GM12878 (cell line): ENCODE measurements around the gene S100B. TPM values are rescaled to one million over a fixed set of nuclear protein-coding genes. Genes with fewer than 3 reads are reported as not detected.

Experiments
- ATAC-seq: fragments of 200-7000 bp; cut with Tn5 transposase; 3 replicates; pipeline ENCODE4 v1.9.1; 2020; ENCODE audit warnings: mild to moderate bottlenecking, moderate library complexity
- BruUV-seq: library from RNA; stranded (reverse); fragments of 400-500 nt; replicated peaks from 2 replicates; lab custom pipeline; 2021; lab: Mats Ljungman, UMichigan
- CTCF ChIA-PET: fragments of 300-600 bp; sonication (Branson Sonifier 250); formaldehyde crosslinking; extraction: SDS; loops from one replicate; lab custom pipeline; 2021; ENCODE audit warnings: inconsistent platforms; lab: Yijun Ruan, JAX
- POLR2A ChIA-PET: fragments of 350-600 bp; formaldehyde crosslinking; extraction: SDS; loops from one replicate; lab custom pipeline; 2021; ENCODE audit warnings: inconsistent platforms; lab: Charles Lee
- RAD21 ChIA-PET: fragments of 300-600 bp; sonication (Branson Sonifier 250); formaldehyde crosslinking; loops from one replicate; lab custom pipeline; 2023; ENCODE audit warnings: antibody characterized with exemption; ENCODE audit not compliant: unreplicated experiment; lab: Charles Lee
- SMC1A ChIA-PET: fragments of 300-600 bp; sonication (Branson Sonifier 250); formaldehyde crosslinking; loops from one replicate; lab custom pipeline; 2023; ENCODE audit not compliant: unreplicated experiment, uncharacterized antibody; lab: Charles Lee
- DNase-seq: peaks from one replicate; pipeline ENCODE4 v3.0.0-alpha.2; 2011; ENCODE audit warnings: low read depth, low spot score
- FAIRE-seq: peaks from 3 replicates; lab custom pipeline; 2011; peaks lifted over from hg19 to GRCh38; lab: Jason Lieb, UNC
- H2AFZ ChIP-seq: 2 replicates; pipeline ENCODE4 v1.6.0; 2011; ENCODE audit warnings: low read depth, low read length, control low read depth; ENCODE audit not compliant: control insufficient read depth
- H3K27ac ChIP-seq: 2 replicates; pipeline ENCODE4 v1.5.1; 2011; ENCODE audit warnings: control low read depth; ENCODE audit not compliant: control insufficient read depth, insufficient read depth
- H3K27me3 ChIP-seq, 2 experiments: replicated peaks in 1 of 2; 2 replicates each; pipeline versions ENCODE4 v1.6.0 to v1.6.1; 2011; ENCODE audit warnings: low read length in 1 of 2; ENCODE audit not compliant: control insufficient read depth in 2 of 2, insufficient read depth in 2 of 2
- H3K36me3 ChIP-seq, 2 experiments: 2 replicates each; pipeline ENCODE4 v1.5.1; 2011; ENCODE audit warnings: low read length in 1 of 2; ENCODE audit not compliant: control insufficient read depth in 2 of 2, insufficient read depth in 2 of 2
- H3K4me1 ChIP-seq: 2 replicates; pipeline ENCODE4 v1.6.1; 2011; ENCODE audit warnings: mild to moderate bottlenecking, low read length, moderate library complexity, mixed read lengths; ENCODE audit not compliant: control insufficient read depth, insufficient read depth
- H3K4me2 ChIP-seq: 2 replicates; pipeline ENCODE4 v1.6.0; 2011; ENCODE audit warnings: control low read depth; ENCODE audit not compliant: control insufficient read depth, insufficient read depth
- H3K4me3 ChIP-seq: fragments of 200-600 bp; sonication (generic); 2 replicates; pipeline ENCODE4 v1.5.1; 2016
- H3K79me2 ChIP-seq: 2 replicates; pipeline ENCODE4 v1.6.0; 2011; ENCODE audit warnings: low read length; ENCODE audit not compliant: control insufficient read depth, insufficient read depth
- H3K9ac ChIP-seq: 2 replicates; pipeline ENCODE4 v1.8.0; 2011; ENCODE audit warnings: low read length, control low read depth, mixed read lengths; ENCODE audit not compliant: control insufficient read depth, insufficient read depth
- H3K9me3 ChIP-seq: replicated peaks from 3 replicates; pipeline ENCODE4 v1.5.1; 2011; ENCODE audit warnings: mild to moderate bottlenecking, low read length; ENCODE audit not compliant: control insufficient read depth, insufficient read depth
- H4K20me1 ChIP-seq: 2 replicates; pipeline ENCODE4 v1.6.0; 2011; ENCODE audit not compliant: control insufficient read depth, insufficient read depth
- CBFB ChIP-seq: IDR thresholded peaks from 2 replicates; pipeline ENCODE4 v1.6.1; 2016; ENCODE audit warnings: antibody characterized with exemption, low read depth
- CEBPZ ChIP-seq: fragments of 150-350 bp; IDR thresholded peaks from 2 replicates; pipeline ENCODE4 v1.6.1; 2016; ENCODE audit warnings: low read depth, low read length
- EED ChIP-seq: sonication (generic); IDR thresholded peaks from 2 replicates; pipeline ENCODE4 v1.6.1; 2016; ENCODE audit warnings: antibody characterized with exemption, low read depth
- KDM1A ChIP-seq: fragments of 200-600 bp; sonication (generic); IDR thresholded peaks from 2 replicates; pipeline ENCODE4 v1.6.1; 2016; ENCODE audit warnings: borderline replicate concordance
- PKNOX1 ChIP-seq: fragments of 450-650 bp; IDR thresholded peaks from 2 replicates; pipeline ENCODE4 v1.6.1; 2016; ENCODE audit warnings: mild to moderate bottlenecking
- RELB ChIP-seq: fragments of 450-650 bp; IDR thresholded peaks from 2 replicates; pipeline ENCODE4 v1.6.1; 2017; ENCODE audit warnings: low read depth, mild to moderate bottlenecking, moderate library complexity
- SIN3A ChIP-seq: IDR thresholded peaks from 2 replicates; pipeline ENCODE4 v1.6.1; 2012; ENCODE audit warnings: low read depth, low read length, improper control_type of control experiment
- STAT3 ChIP-seq: IDR thresholded peaks from 2 replicates; pipeline ENCODE4 v1.6.1; 2011; ENCODE audit warnings: low read depth, low read length, improper control_type of control experiment
- WGBS: methylation state at CpG from one replicate; pipeline ENCODE4 v1.1.6; 2016; ENCODE audit warnings: low lambda C conversion rate; ENCODE audit not compliant: insufficient replicate concordance, insufficient coverage; ENCODE audit errors: missing lambda C conversion rate; 5-methylcytosine and 5-hydroxymethylcytosine counted together
- in situ Hi-C: fragments of 300-500 bp; cut with MboI; formaldehyde crosslinking; loops from 9 replicates; pipeline ENCODE4 v1.14.3; 2018; ENCODE audit warnings: mixed read lengths
- intact Hi-C: fragments of 100-400 bp; cut with micrococcal nuclease; formaldehyde crosslinking; loops from one replicate; pipeline ENCODE4 v1.14.2; 2022; ENCODE audit not compliant: unreplicated experiment
- polyA plus RNA-seq, 11 experiments: library from polyadenylated mRNA; depleted of rRNA in 4 of 11; unstranded in 6 of 11; stranded (reverse) in 5 of 11; fragments of >200 nt; fragmentation: Nextera tagmentation in 4 of 11; fragmentation: Illumina TruSeq in 1 of 11; extraction: Ambion mirVana in 4 of 11; extraction: Trizol in 1 of 11; gene quantifications; 1 replicate in 1 of 11; 2 replicates in 10 of 11; pipeline versions ENCODE4 v1.2.1 to v1.2.3, GENCODE V29; 2011 to 2016; ENCODE audit warnings: inconsistent platforms in 2 of 11, missing spikeins in 2 of 11, low read depth in 1 of 11
- total RNA-seq, 4 experiments: library from RNA; depleted of rRNA in 3 of 4; stranded (reverse); fragments of >200 nt in 3 of 4; fragmentation: Illumina TruSeq in 1 of 4; extraction: Trizol in 1 of 4; gene quantifications; 2 replicates each; pipeline versions ENCODE4 v1.2.1 to v1.2.3, GENCODE V29; 2013 to 2021
- TF ChIP-seq, protein P1 (sequence below): IDR thresholded peaks from 2 replicates; pipeline ENCODE4 v1.6.1; 2011; ENCODE audit warnings: low read depth, mild to moderate bottlenecking, low read length, moderate library complexity, borderline replicate concordance; ENCODE audit errors: extremely low read depth
- TF ChIP-seq, protein P2 (sequence below): fragments of 450-650 bp; IDR thresholded peaks from 2 replicates; pipeline ENCODE4 v1.6.1; 2017; ENCODE audit warnings: mild to moderate bottlenecking, moderate library complexity

S100B gene
- total and polyA plus RNA-seq, 10 of the 15 experiments (the other 5 are each of a cell fraction or from before 2014, with no cell fraction given), result 0.11 to 0.22 TPM; not detected in 8

GRCh38 chr21:46560568-46561444 is 44.1 kb downstream of the S100B start:
- no peak for DNase-seq
- no peak for FAIRE-seq
- BruUV-seq, result no TSS peak
- no peak overlapping the region for H3K27ac ChIP-seq
- no peak overlapping the region for H3K4me3 ChIP-seq
- H3K4me2 ChIP-seq, result no peak overlapping the region
- SMC1A ChIA-PET, result interaction anchor here (1.1 kb wide), 1 partner anchor 47 kb away, joined by 4 read pairs; no protein-coding TSS in a partner anchor
- intact Hi-C loops, result no loop called here
- no peak overlapping the region for H2AFZ ChIP-seq
- CTCF ChIA-PET, result interaction anchor here (1.4 kb wide), 1 partner anchor 417 kb away, joined by 3 read pairs; no protein-coding TSS in a partner anchor
- H4K20me1 ChIP-seq, result no peaks in the 10 kb centered on the region
- no peak overlapping the region for H3K9ac ChIP-seq
- in situ Hi-C loops, result no loop called here
- H3K4me1 ChIP-seq, result peaks cover 2% of the 10 kb centered on the region; the same call in 1 of the 2 replicates
- H3K9me3 ChIP-seq, result no peaks in the 10 kb centered on the region
- POLR2A ChIA-PET, result no interaction called here
- H3K79me2 ChIP-seq, result no peaks in the 10 kb centered on the region
- H3K27me3 ChIP-seq, result no peaks in the 10 kb centered on the region
- peaks cover 2 to 8% of the 10 kb centered on the region in 2 experiments; a peak in 2 of 4 replicates for H3K36me3 ChIP-seq
- ATAC-seq, result no peak
- RAD21 ChIA-PET, result no interaction called here
- 65% methylated on average over 19 of the region's 19 CpGs for WGBS
- TF ChIP-seq RELB (no peak), CEBPZ (no peak), EED (no peak), PKNOX1 (no peak), SIN3A (no peak), CBFB (no peak), KDM1A (no peak), STAT3 (no peak)
- TF ChIP-seq, protein P1, sequence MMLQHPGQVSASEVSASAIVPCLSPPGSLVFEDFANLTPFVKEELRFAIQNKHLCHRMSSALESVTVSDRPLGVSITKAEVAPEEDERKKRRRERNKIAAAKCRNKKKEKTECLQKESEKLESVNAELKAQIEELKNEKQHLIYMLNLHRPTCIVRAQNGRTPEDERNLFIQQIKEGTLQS, result no peak
- TF ChIP-seq, protein P2, sequence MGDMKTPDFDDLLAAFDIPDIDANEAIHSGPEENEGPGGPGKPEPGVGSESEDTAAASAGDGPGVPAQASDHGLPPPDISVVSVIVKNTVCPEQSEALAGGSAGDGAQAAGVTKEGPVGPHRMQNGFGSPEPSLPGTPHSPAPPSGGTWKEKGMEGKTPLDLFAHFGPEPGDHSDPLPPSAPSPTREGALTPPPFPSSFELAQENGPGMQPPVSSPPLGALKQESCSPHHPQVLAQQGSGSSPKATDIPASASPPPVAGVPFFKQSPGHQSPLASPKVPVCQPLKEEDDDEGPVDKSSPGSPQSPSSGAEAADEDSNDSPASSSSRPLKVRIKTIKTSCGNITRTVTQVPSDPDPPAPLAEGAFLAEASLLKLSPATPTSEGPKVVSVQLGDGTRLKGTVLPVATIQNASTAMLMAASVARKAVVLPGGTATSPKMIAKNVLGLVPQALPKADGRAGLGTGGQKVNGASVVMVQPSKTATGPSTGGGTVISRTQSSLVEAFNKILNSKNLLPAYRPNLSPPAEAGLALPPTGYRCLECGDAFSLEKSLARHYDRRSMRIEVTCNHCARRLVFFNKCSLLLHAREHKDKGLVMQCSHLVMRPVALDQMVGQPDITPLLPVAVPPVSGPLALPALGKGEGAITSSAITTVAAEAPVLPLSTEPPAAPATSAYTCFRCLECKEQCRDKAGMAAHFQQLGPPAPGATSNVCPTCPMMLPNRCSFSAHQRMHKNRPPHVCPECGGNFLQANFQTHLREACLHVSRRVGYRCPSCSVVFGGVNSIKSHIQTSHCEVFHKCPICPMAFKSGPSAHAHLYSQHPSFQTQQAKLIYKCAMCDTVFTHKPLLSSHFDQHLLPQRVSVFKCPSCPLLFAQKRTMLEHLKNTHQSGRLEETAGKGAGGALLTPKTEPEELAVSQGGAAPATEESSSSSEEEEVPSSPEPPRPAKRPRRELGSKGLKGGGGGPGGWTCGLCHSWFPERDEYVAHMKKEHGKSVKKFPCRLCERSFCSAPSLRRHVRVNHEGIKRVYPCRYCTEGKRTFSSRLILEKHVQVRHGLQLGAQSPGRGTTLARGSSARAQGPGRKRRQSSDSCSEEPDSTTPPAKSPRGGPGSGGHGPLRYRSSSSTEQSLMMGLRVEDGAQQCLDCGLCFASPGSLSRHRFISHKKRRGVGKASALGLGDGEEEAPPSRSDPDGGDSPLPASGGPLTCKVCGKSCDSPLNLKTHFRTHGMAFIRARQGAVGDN, result no peak
